ENCODE data around the gene ZNF559. TPM values are rescaled to one million over a fixed set of nuclear protein-coding genes. Genes with fewer than 3 reads are reported as not detected.

The ZNF559 gene
- total and polyA plus RNA-seq, 11 donors, result 12.3 to 23.4 (median 15.2) TPM

DNA sequence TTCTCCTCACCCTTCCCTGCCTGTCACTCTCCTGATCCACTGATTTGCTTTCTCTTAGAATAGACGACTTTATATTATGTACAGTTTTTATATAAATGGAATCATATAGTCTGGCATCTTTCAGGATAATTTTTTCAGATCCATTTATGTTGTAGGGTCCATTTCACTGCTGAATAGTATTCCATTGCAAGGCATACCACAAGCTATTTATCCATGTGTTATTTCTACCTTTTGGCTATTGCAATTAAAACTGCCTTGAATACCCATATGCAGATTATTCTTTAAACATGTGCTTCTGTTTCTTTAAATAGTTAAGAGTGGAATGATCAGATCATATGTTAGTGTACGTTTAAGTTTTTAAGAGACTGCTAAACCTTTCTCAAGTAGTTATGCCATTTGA lies 21.0 kb downstream of the ZNF559 start:
- ATAC-seq (no peak), DNase-seq (no peak)
- intact Hi-C loops (cut with DNase I), result loop anchor here in 1 of 10 donors (10.0 kb wide), 1 partner anchor 50 kb away; no protein-coding TSS in a partner anchor
- Histone ChIP-seq H3K36me3 (peaks cover 24 to 90% (median 40%) of the 10 kb centered on the region in 9 donors), H3K9me3 (peaks cover 17 to 100% (median 100%) of the 10 kb centered on the region in 12 donors), H3K27me3 (no peaks in the 10 kb centered on the region), H3K27ac (no peak overlapping the region), H3K4me1 (no peaks in the 10 kb centered on the region), H3K4me3 (no peak overlapping the region)
- TF ChIP-seq, protein P1, sequence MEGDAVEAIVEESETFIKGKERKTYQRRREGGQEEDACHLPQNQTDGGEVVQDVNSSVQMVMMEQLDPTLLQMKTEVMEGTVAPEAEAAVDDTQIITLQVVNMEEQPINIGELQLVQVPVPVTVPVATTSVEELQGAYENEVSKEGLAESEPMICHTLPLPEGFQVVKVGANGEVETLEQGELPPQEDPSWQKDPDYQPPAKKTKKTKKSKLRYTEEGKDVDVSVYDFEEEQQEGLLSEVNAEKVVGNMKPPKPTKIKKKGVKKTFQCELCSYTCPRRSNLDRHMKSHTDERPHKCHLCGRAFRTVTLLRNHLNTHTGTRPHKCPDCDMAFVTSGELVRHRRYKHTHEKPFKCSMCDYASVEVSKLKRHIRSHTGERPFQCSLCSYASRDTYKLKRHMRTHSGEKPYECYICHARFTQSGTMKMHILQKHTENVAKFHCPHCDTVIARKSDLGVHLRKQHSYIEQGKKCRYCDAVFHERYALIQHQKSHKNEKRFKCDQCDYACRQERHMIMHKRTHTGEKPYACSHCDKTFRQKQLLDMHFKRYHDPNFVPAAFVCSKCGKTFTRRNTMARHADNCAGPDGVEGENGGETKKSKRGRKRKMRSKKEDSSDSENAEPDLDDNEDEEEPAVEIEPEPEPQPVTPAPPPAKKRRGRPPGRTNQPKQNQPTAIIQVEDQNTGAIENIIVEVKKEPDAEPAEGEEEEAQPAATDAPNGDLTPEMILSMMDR (IDR thresholded peaks at IDR 0.05), result no peak
- no peak for TF ChIP-seq POLR2A (IDR thresholded peaks at IDR 0.05)
- WGBS, 4 donors, result 93 to 99% (median 96%) methylated on average over 2 of the region's 2 CpGs

DNA sequence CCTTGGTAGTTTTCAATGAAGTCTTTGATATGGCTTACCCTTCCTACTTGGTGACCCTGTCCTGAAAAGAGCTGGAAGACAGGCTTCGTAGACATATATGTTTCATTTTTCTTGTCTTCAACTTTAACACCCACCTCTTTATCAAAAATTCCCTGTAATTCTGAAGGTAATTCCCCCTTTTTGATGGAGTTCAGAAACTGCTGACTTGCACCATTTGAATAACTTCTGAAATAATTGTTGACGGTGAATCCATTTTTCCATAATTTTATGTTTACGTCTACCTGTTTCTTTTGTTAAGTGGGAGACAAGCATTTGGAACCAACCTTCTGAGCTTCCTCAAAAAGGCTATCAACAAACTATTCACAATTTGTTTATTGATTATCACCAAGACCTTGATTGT lies 24.3 kb downstream of the ZNF559 start:
- DNase-seq (no peak), ATAC-seq (no peak)
- no peak overlapping the region for H3K27ac ChIP-seq
- peaks cover 5 to 90% (median 12%) of the 10 kb centered on the region in 9 donors for H3K36me3 ChIP-seq
- no peak overlapping the region for H3K4me3 ChIP-seq
- H3K9me3 ChIP-seq, result peaks cover 10 to 100% (median 98%) of the 10 kb centered on the region in 12 donors
- no peaks in the 10 kb centered on the region for H3K27me3 ChIP-seq
- intact Hi-C loops (cut with DNase I), result loop anchor here in 1 of 10 donors (10.0 kb wide), 1 partner anchor 47 kb away; no protein-coding TSS in a partner anchor
- 96 to 99% (median 98%) methylated on average over 3 of the region's 3 CpGs for WGBS, 4 donors
- TF ChIP-seq POLR2A (IDR thresholded peaks at IDR 0.05), result no peak
- TF ChIP-seq, protein P1 (IDR thresholded peaks at IDR 0.05), result no peak
- no peaks in the 10 kb centered on the region for H3K4me1 ChIP-seq

DNA sequence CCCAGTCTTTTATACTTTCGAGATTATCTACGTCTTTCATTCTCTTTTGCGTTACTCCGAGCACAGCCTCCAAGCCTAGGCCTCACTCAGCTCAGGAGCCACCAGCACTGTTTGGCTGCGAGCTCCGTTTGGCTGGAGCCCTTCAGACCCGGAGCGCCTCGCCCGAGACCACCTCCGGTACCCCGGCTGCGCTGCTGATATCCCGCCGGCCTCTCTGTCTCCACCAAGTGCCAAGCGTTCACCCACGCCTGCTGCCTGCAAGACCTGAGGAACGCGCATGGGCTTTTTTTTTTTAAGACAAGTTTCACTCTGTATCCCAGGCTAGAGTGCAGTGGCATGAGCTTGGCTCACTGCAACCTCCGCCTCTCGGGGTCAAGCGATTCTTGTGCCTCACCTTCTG lies 24.7 kb downstream of the ZNF559 start:
- H3K36me3 ChIP-seq, result peaks cover 3 to 90% (median 9%) of the 10 kb centered on the region in 9 donors
- TF ChIP-seq, protein P1 (IDR thresholded peaks at IDR 0.05), result no peak
- TF ChIP-seq POLR2A (IDR thresholded peaks at IDR 0.05), result no peak
- DNase-seq (no peak), ATAC-seq (no peak)
- H3K27me3 ChIP-seq, result no peaks in the 10 kb centered on the region
- 96 to 98% (median 97%) methylated on average over 22 of the region's 22 CpGs for WGBS, 4 donors
- H3K9me3 ChIP-seq, result peaks cover 10 to 100% (median 98%) of the 10 kb centered on the region in 12 donors
- no peaks in the 10 kb centered on the region for H3K4me1 ChIP-seq
- intact Hi-C loops (cut with DNase I), result loop anchor here in 1 of 10 donors (10.0 kb wide), 1 partner anchor 46 kb away; no protein-coding TSS in a partner anchor
- no peak overlapping the region for H3K4me3 ChIP-seq
- H3K27ac ChIP-seq, result no peak overlapping the region

DNA sequence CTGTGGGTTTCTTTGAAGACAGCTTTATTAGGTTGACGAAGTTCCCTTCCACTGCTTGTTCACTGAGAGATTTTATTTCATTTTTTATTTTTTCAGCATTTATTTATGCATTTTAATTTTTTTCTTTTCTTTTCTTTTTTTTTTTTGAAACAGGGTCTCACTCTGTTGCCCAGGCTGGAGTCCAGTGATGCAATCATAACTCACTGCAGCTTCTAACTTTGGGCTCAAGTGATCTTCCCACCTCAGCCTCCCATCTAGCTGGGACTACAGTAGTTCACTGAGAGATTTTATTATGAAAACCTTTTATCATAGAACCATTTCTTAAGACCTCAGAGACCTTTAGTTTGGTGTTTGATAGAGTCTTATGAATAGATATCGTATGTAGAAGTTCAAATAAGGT lies 28.5 kb downstream of the ZNF559 start:
- Histone ChIP-seq H3K4me3 (no peak overlapping the region), H3K4me1 (no peaks in the 10 kb centered on the region), H3K9me3 (peaks cover 0 to 100% (median 96%) of the 10 kb centered on the region in 12 donors), H3K27me3 (no peaks in the 10 kb centered on the region), H3K27ac (no peak overlapping the region), H3K36me3 (peaks cover 0 to 98% (median 4%) of the 10 kb centered on the region in 9 donors)
- ATAC-seq, result no peak
- DNase-seq, result no peak
- 97 to 99% (median 98%) methylated on average over 2 of the region's 2 CpGs for WGBS, 4 donors
- TF ChIP-seq POLR2A (IDR thresholded peaks at IDR 0.05), result no peak
- TF ChIP-seq, protein P1 (IDR thresholded peaks at IDR 0.05), result no peak
- intact Hi-C loops (cut with DNase I), result no loop called here

Data from heart left ventricle (tissue), 16 donors.